H9 (cell line): ENCODE measurements around the gene PAAF1. TPM values are rescaled to one million over a fixed set of nuclear protein-coding genes. Genes with fewer than 3 reads are reported as not detected.

Source experiments
- DNase-seq: peaks from one replicate; pipeline ENCODE4 v3.0.0-alpha.2; 2017
- H2AFZ ChIP-seq: one replicate; pipeline ENCODE4 v1.6.1; 2013; ENCODE audit warnings: mild to moderate bottlenecking, low read length, control low read depth, moderate library complexity
- H2AK5ac ChIP-seq: 2 replicates; pipeline ENCODE4 v1.6.1; 2013; ENCODE audit warnings: low read length, control low read depth, mixed read lengths; ENCODE audit not compliant: insufficient read length
- H2BK120ac ChIP-seq: one replicate; pipeline ENCODE4 v1.6.1; 2013; ENCODE audit warnings: low read depth, mild to moderate bottlenecking, low read length, control low read depth, inconsistent platforms; ENCODE audit not compliant: poor library complexity, severe bottlenecking
- H2BK12ac ChIP-seq: 2 replicates; pipeline ENCODE4 v1.6.1; 2013; ENCODE audit warnings: low read length, control low read depth, mixed read lengths, low read depth; ENCODE audit not compliant: insufficient read length
- H2BK15ac ChIP-seq: 2 replicates; pipeline ENCODE4 v1.6.1; 2013; ENCODE audit warnings: low read depth, low read length, control low read depth
- H2BK20ac ChIP-seq: one replicate; pipeline ENCODE4 v1.6.1; 2013; ENCODE audit warnings: low read depth, mild to moderate bottlenecking, low read length, control low read depth, inconsistent platforms; ENCODE audit not compliant: poor library complexity, severe bottlenecking
- H2BK5ac ChIP-seq: 2 replicates; pipeline ENCODE4 v1.6.1; 2013; ENCODE audit warnings: low read length, control low read depth, mixed read lengths; ENCODE audit not compliant: insufficient read length
- H3K14ac ChIP-seq: 2 replicates; pipeline ENCODE4 v1.6.1; 2013; ENCODE audit warnings: low read length, control low read depth; ENCODE audit not compliant: insufficient read depth
- H3K18ac ChIP-seq: 2 replicates; pipeline ENCODE4 v1.6.1; 2013; ENCODE audit warnings: low read depth, mild to moderate bottlenecking, mixed read lengths, low read length, control low read depth; ENCODE audit not compliant: insufficient read length
- H3K23ac ChIP-seq: 2 replicates; pipeline ENCODE4 v1.6.1; 2013; ENCODE audit warnings: low read length, control low read depth, mixed read lengths, low read depth; ENCODE audit not compliant: insufficient read length
- H3K23me2 ChIP-seq: 2 replicates; pipeline ENCODE4 v1.6.1; 2013; ENCODE audit warnings: low read depth, mild to moderate bottlenecking, mixed read lengths, low read length, control low read depth; ENCODE audit not compliant: insufficient read length, poor library complexity, severe bottlenecking
- H3K27ac ChIP-seq: 2 replicates; pipeline ENCODE4 v1.5.1; 2013; ENCODE audit warnings: low read length, control low read depth, mixed read lengths, low read depth; ENCODE audit not compliant: insufficient read length
- H3K27me3 ChIP-seq: 2 replicates; pipeline ENCODE4 v1.6.1; 2013; ENCODE audit warnings: low read length, control low read depth, inconsistent platforms; ENCODE audit not compliant: insufficient read depth
- H3K4ac ChIP-seq: 2 replicates; pipeline ENCODE4 v1.6.1; 2013; ENCODE audit warnings: low read depth, mild to moderate bottlenecking, control low read depth, inconsistent platforms, low read length, moderate library complexity
- H3K4me1 ChIP-seq: 2 replicates; pipeline ENCODE4 v1.6.1; 2013; ENCODE audit warnings: low read length, control low read depth, inconsistent platforms; ENCODE audit not compliant: insufficient read depth
- H3K4me2 ChIP-seq: 2 replicates; pipeline ENCODE4 v1.6.1; 2013; ENCODE audit warnings: low read length, control low read depth, mixed read lengths; ENCODE audit not compliant: insufficient read length, insufficient read depth
- H3K56ac ChIP-seq: 2 replicates; pipeline ENCODE4 v1.6.1; 2013; ENCODE audit warnings: low read depth, mild to moderate bottlenecking, mixed read lengths, low read length, control low read depth; ENCODE audit not compliant: insufficient read length
- H3K79me1 ChIP-seq: 2 replicates; pipeline ENCODE4 v1.6.1; 2013; ENCODE audit warnings: low read depth, mild to moderate bottlenecking, moderate library complexity, low read length, control low read depth, inconsistent platforms; ENCODE audit not compliant: insufficient read depth, poor library complexity, severe bottlenecking
- H3K79me2 ChIP-seq: 2 replicates; pipeline ENCODE4 v1.6.1; 2013; ENCODE audit warnings: low read length, control low read depth, inconsistent platforms; ENCODE audit not compliant: insufficient read depth
- H3K9ac ChIP-seq: 2 replicates; pipeline ENCODE4 v1.6.1; 2013; ENCODE audit warnings: low read length, control low read depth, mixed read lengths; ENCODE audit not compliant: insufficient read length; ENCODE audit errors: extremely low read depth
- H3K9me3 ChIP-seq: one replicate; pipeline ENCODE4 v1.6.1; 2013; ENCODE audit warnings: low read depth, low read length, inconsistent platforms; ENCODE audit not compliant: control insufficient read depth
- H3T11ph ChIP-seq: one replicate; pipeline ENCODE4 v1.6.1; 2013; ENCODE audit warnings: mild to moderate bottlenecking, low read length, control low read depth, inconsistent platforms
- H4K20me1 ChIP-seq: one replicate; pipeline ENCODE4 v1.6.1; 2013; ENCODE audit not compliant: control insufficient read depth, insufficient read length, insufficient read depth
- H4K5ac ChIP-seq: 2 replicates; pipeline ENCODE4 v1.6.1; 2013; ENCODE audit warnings: low read depth, mild to moderate bottlenecking, mixed read lengths, low read length, control low read depth; ENCODE audit not compliant: insufficient read length
- H4K8ac ChIP-seq: replicated peaks from 2 replicates; pipeline ENCODE4 v1.6.1; 2013; ENCODE audit warnings: low read length, control low read depth, mixed read lengths, low read depth; ENCODE audit not compliant: insufficient read length
- H4K91ac ChIP-seq: 2 replicates; pipeline ENCODE4 v1.6.1; 2013; ENCODE audit warnings: low read depth, mild to moderate bottlenecking, moderate library complexity, mixed read lengths, low read length, control low read depth; ENCODE audit not compliant: insufficient read length
- H3K27ac Mint-ChIP-seq, 3 experiments: 2 replicates in 2 of 3; 3 replicates in 1 of 3; pipeline ENCODE4 v1.8.0; 2020 to 2021; ENCODE audit warnings: mixed read lengths in 3 of 3, mild to moderate bottlenecking in 1 of 3, moderate library complexity in 1 of 3
- H3K27me3 Mint-ChIP-seq: 2 replicates; pipeline ENCODE4 v1.8.0; 2021; ENCODE audit warnings: low read depth, mild to moderate bottlenecking, moderate library complexity, mixed read lengths
- H3K36me3 Mint-ChIP-seq, 3 experiments: 2 replicates in 2 of 3; 3 replicates in 1 of 3; pipeline ENCODE4 v1.8.0; 2020 to 2021; ENCODE audit warnings: low read depth in 3 of 3, mixed read lengths in 3 of 3; ENCODE audit not compliant: insufficient read depth in 1 of 3
- H3K4me1 Mint-ChIP-seq, 2 experiments: 2 replicates each; pipeline ENCODE4 v1.8.0; 2020; ENCODE audit warnings: mixed read lengths in 2 of 2
- H3K4me3 Mint-ChIP-seq, 2 experiments: 2 replicates in 1 of 2; 3 replicates in 1 of 2; pipeline ENCODE4 v1.8.0; 2020 to 2021; ENCODE audit warnings: mild to moderate bottlenecking in 2 of 2, mixed read lengths in 2 of 2, moderate library complexity in 1 of 2
- H3K9me3 Mint-ChIP-seq, 2 experiments: 2 replicates in 1 of 2; 3 replicates in 1 of 2; pipeline ENCODE4 v1.8.0; 2020; ENCODE audit warnings: mild to moderate bottlenecking in 2 of 2, mixed read lengths in 2 of 2, moderate library complexity in 1 of 2
- WGBS: extraction: QIAGEN DNeasy Blood & Tissue Kit; methylation state at CpG from one replicate; pipeline ENCODE4 v1.1.7; 2013; ENCODE audit warnings: missing lambda C conversion rate, low lambda C conversion rate, mixed read lengths; ENCODE audit not compliant: insufficient read length; ENCODE audit errors: extremely low coverage; 5-methylcytosine and 5-hydroxymethylcytosine counted together
- total RNA-seq: library from RNA; stranded (reverse); gene quantifications from 2 replicates; pipeline ENCODE4 v1.2.1, GENCODE V29; 2021
- TF ChIP-seq, protein P1 (sequence below): fragments of 200-600 bp; sonication (generic); conservative IDR thresholded peaks from 3 replicates; pipeline ENCODE4 v1.8.0; 2021; ENCODE audit warnings: antibody characterized with exemption, mild to moderate bottlenecking

Gene PAAF1
- total RNA-seq, 1 experiment from 2014 or later: 24.3 TPM

DNA sequence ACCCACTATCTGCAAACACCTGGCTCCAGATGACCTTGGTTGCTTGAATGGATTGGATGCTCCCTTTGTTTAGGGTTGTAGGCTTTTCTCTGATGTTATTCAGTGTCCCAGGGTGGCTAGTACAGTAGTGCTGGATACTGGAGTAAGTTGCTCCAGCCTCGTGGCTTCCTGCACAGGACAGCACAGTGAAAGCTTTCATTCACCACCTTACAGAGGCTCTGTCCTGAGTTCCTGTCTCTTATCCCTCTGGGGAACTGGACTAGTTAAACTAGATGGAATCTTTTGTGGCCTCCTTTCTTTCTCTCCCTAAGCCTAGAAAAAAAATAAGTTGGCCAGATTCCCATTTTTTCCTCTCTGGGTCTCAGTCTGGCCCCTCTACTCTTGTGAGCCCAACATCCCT lies 46.5 kb upstream of the PAAF1 start:
- Histone ChIP-seq H3K18ac (no peak overlapping the region), H3K23me2 (no peaks in the 10 kb centered on the region), H3K9ac (no peak overlapping the region), H4K20me1 (no peaks in the 10 kb centered on the region), H4K91ac (no peak overlapping the region), H3K23ac (no peak overlapping the region), H2AK5ac (no peak overlapping the region), H3T11ph (no peak overlapping the region), H2BK15ac (no peak overlapping the region), H3K56ac (no peak overlapping the region), H2BK12ac (no peak overlapping the region), H3K79me2 (no peaks in the 10 kb centered on the region), H3K4me2 (no peak overlapping the region), H3K27ac (no peak overlapping the region), H3K14ac (no peak overlapping the region), H3K4ac (no peak overlapping the region), H2BK20ac (no peak overlapping the region), H2BK5ac (no peak overlapping the region), H3K27me3 (no peaks in the 10 kb centered on the region), H4K5ac (no peak overlapping the region), H2AFZ (no peak overlapping the region), H3K4me1 (no peaks in the 10 kb centered on the region), H4K8ac (no peak overlapping the region), H3K9me3 (no peaks in the 10 kb centered on the region), H3K79me1 (no peaks in the 10 kb centered on the region), H2BK120ac (no peak overlapping the region)
- no peak overlapping the region for H3K4me3 Mint-ChIP-seq
- no CpG with 5 or more reads among the region's 1 CpG for WGBS
- peaks cover 0 to 17% (median 4%) of the 10 kb centered on the region in 3 experiments; a peak in 3 of 7 replicates for H3K36me3 Mint-ChIP-seq
- peak overlapping the region in 2 of 3 experiments; percentile 46 to 62; a peak in 2 of 7 replicates for H3K27ac Mint-ChIP-seq
- TF ChIP-seq, protein P1, sequence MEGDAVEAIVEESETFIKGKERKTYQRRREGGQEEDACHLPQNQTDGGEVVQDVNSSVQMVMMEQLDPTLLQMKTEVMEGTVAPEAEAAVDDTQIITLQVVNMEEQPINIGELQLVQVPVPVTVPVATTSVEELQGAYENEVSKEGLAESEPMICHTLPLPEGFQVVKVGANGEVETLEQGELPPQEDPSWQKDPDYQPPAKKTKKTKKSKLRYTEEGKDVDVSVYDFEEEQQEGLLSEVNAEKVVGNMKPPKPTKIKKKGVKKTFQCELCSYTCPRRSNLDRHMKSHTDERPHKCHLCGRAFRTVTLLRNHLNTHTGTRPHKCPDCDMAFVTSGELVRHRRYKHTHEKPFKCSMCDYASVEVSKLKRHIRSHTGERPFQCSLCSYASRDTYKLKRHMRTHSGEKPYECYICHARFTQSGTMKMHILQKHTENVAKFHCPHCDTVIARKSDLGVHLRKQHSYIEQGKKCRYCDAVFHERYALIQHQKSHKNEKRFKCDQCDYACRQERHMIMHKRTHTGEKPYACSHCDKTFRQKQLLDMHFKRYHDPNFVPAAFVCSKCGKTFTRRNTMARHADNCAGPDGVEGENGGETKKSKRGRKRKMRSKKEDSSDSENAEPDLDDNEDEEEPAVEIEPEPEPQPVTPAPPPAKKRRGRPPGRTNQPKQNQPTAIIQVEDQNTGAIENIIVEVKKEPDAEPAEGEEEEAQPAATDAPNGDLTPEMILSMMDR: no peak
- no peaks in the 10 kb centered on the region for H3K9me3 Mint-ChIP-seq
- H3K4me1 Mint-ChIP-seq: no peaks in the 10 kb centered on the region
- H3K27me3 Mint-ChIP-seq: no peaks in the 10 kb centered on the region
- no peak for DNase-seq
